Activated CD4-positive, alpha-beta T cell treated with anti-CD3 and anti-CD28 coated beads, Interleukin-2, amount 50 U/mL, for 1 hour (primary cell): ENCODE measurements around the gene PRDX3.
A peak's percentile ranks its signal among the peaks of the same experiment; 100 is the strongest.

Source experiments
- DNase-seq: peaks from one replicate; pipeline ENCODE4 v3.0.0-alpha.2; 2020

PRDX3 gene

DNA sequence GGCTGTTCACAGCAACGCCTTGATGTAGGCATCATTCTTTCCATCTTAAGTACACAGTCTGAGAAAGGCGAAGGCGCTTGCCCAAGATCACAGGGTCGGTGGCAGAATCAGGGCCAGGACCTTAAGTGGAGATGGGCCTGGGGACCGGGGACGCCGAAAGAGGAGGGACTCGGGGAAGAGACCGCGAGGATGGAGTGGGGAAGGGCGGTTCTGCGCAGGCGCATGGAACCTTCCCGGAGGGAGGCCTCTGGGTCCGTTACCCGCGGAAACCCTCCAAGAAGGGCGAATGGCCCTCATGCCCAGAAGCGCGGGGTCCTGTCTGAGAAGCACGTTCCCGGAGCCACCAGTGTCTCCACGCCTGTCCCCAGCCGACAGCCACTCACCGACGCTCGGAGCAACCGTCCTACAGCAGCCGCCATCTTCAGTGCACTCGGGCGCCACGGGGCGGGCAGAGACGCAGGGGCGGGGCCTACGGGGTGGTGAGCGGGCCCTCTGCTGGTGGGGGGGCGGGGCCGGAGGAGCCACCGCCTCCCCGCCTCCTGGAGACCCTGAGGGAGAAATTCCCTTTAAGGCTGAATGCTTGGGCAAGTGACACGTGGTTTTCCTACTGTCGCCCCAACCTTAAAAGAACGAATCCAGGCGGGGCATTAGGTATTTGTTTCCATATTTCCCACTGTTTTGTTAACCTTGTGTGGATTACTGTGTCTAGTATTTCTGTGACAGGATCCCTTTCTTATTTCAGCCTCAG, at the start of gene PRDX3:
PRDX3 (minus strand) TSS at position 441 of the 748 bp plus-strand sequence; CDS start at position 419, 22 bp downstream.
- peak; percentile 93 for DNase-seq

DNA sequence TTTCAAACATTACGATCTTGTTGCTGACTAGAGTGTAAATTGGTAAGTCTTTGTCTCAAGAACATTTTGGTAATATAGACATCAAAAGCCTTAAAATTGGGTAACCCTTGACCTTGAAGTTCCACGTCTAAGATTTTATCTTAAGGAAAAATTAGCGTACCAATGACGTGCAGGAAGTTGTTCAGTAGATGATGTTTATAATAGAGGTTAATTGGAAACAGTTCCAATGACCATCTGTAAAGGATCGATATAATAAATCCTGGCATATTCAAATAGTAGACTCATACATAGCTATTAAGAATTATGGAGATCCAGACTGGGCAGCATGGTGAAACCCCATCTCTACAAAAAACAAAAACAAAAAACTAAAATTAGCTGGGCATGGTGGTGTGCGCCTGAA, 49.2 kb upstream of the PRDX3 start:
- no peak for DNase-seq

- no peak for DNase-seq
Observed at GRCh38 chr10:119225083-119225658, 46.6 kb upstream of the PRDX3 start.

GRCh38 chr10:119222966-119223386, 44.4 kb upstream of the PRDX3 start:
- no peak for DNase-seq

DNA sequence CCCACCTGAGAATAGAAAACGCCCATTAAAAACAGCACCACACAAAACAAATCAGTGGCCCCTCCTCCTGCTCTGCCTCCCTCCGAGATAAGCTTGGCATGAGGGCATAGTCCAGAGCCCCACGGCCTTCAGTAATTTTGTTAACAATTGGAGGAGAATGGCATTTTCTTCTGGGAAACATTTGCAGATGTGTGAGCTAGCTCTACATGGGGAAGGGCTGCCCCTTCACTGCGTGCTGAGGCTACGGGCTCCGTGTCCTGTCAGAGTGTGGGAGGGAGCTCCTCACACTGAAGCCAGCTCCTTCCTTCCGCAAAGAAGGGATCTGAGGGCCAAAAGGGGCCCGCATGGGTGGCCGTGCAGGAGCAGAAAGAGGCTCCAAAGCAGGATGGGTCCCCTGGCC, 43.9 kb upstream of the PRDX3 start:
- DNase-seq: no peak

- no peak for DNase-seq
Observed at GRCh38 chr10:119221666-119222065, 43.1 kb upstream of the PRDX3 start.

DNA sequence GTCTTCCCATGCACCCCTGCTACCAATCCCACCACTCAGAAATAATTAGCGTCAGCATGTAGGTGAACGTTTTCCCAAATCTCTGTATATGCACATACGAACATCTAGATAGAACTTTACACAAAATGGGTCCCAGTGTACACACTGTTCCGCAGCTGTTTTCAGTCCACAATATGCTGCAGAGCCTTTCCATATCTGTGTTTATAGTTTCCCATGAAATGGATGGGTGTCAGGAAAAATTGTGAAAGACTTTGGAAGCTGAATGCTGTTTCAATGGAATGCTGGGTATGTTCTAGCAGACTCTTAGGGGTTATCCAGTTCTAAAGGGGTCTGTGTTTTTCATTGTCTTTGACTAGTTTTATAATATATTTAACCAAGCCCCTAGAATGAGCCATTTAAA, 42.6 kb upstream of the PRDX3 start:
- no peak for DNase-seq

DNA sequence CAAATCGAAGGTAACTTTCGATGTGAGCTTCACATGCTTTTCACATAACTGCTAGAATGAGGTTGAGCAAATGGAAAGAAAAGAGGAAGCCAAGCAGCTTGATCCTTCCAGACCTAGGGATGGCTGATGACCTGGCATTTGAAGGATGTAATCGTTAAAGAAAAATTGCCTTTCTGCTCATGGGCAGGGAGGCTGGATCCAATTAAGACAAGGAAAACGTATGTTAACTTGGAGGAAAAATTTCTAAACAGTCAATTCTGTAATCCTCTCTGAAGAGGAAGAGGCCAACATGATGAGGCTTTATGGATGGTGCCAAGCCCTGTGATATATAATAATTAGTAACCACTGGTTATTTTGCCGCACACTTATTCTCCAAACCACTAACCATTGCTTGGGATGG, 41.3 kb upstream of the PRDX3 start:
- no peak for DNase-seq

- no peak for DNase-seq
Observed at GRCh38 chr10:119217991-119218490, 39.4 kb upstream of the PRDX3 start.

DNA sequence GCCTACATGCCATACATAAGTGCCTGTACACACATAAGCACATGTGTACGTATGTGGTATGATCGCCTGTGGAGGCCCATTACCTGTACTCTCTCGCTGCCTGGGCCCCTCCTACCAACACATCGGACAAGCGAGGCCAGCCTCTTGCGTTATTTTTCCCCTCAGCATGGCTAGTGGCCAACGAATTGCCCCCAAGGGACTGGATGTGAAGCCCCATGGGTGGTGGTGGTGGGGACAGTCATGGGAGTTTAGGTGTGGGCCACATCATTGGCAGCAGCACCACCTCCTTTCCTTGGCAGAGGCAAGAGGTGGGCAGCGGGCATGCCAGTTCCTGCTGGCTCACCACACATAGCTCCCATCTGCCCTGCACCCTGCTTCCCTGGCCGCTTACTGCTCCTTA, 38.8 kb upstream of the PRDX3 start:
- DNase-seq: no peak

- no peak for DNase-seq
Observed at GRCh38 chr10:119216127-119216526, 37.5 kb upstream of the PRDX3 start.

GRCh38 chr10:119215371-119215770, 36.8 kb upstream of the PRDX3 start:
- no peak for DNase-seq

- no peak for DNase-seq
Observed at GRCh38 chr10:119211625-119212441, 33.2 kb upstream of the PRDX3 start.

DNA sequence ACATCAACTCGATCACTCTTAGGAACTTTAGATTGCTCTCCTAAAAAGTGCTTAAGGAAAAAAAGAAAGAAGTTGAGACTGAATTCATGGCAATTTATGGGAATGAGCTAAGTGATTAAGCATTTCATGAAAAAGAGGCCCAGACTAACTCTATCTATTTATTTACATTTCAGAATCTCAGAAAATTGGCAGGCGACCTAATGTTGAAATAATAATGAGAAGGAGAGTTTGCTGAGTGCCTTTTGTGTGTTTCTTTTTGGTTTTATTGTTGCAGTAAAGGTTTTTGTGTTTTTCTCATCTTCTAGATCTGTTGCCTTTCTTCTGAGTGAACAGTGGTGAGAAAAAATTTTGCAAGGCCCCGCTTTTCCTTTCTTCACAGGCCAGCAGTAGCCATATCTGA, 32.6 kb upstream of the PRDX3 start:
- DNase-seq: no peak

DNA sequence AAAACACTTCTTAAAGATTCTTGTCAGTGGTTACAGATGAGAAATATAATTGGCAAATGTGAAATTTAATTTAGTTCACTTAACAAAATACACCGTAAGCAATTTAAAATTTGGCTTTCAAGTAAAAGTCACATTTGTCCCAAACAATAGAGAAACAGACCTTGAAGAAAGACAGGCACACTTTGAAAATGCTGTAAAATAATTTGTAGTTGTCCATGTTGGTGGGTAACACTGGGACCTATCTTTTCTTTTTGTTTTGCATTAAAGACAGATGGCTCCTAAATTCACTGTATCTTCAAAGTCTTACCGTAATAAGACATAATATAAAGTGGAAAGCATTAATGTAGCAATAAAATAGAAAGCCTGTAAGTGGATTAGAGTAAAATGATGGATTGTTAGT, 32.0 kb upstream of the PRDX3 start:
- DNase-seq: no peak

GRCh38 chr10:119209736-119210355, 31.2 kb upstream of the PRDX3 start:
- DNase-seq: no peak

DNA sequence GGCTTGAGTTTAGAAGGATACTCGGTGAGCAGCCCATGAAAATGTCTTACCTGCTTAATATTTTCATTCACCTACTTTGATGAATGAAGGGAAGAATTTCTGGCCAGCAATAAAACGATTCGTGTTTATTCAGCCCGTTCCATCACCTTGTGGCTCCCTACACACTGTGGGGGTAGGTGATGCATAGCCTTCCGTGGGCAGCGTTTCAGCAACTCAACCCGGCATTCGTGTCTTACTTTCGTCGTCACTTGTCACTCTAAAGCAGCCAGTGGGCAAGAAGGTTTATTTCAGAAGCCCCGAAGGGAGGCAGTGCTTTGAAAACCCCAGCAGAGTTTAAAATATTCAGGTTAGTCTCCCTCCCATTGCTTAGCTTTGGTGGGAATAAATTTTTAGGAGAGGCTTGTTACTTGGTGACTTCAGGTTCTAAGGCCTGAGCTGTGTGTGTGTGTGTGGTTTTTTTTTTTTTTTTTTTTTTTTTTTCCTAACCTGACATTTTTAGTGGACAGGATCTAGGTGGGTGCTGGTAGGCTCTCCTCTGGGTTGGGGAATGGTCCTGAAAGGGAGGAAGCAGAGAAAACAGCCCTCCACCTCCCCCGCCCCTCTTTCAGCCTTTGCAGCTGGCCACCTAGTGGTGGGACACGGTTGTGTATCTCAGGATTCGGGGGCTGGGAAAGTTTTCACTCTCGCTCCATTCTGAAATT, 30.6 kb upstream of the PRDX3 start:
- peak; percentile 53 for DNase-seq

- DNase-seq: no peak
Observed at GRCh38 chr10:119208553-119208940, 29.9 kb upstream of the PRDX3 start.

GRCh38 chr10:119207713-119208552, 29.3 kb upstream of the PRDX3 start:
- DNase-seq: peak; percentile 30

- peak; percentile 93 for DNase-seq
Observed at GRCh38 chr10:119207366-119207666, 28.7 kb upstream of the PRDX3 start, which contains the start of gene GRK5. Gene GRK5, plus strand, starts transcription at chr10:119207571. Its CDS starts 347 bp downstream, at chr10:119207918.

- DNase-seq: peak; percentile 64
Observed at GRCh38 chr10:119206603-119207365, 28.2 kb upstream of the PRDX3 start.
